Fibroblast of skin of right biceps (primary cell): ENCODE results near the gene WASHC3.

Experiments used
- DNase-seq: peaks from one replicate; pipeline ENCODE4 v3.0.0-alpha.2; 2013

WASHC3 gene

DNA sequence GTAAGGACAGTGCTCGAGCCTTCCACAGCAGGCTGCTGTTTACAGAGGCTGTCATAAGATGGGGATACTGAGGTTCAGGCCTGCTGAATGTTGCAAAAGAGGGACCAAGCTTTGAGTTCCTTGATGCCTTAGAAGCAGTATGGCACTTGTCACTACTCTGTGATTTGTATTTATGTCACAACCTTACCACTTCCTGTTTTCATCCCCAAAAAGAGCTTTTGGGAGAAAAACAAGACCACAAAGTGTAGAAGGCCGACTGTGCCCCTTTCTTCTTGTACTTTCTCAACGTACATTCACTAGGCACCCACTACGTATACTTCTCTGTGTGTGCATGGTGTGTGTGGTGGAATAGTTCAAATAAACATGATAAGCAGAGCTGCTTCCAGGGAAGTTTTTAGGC is 94.3 kb downstream of the WASHC3 start:
- no peak for DNase-seq

DNA sequence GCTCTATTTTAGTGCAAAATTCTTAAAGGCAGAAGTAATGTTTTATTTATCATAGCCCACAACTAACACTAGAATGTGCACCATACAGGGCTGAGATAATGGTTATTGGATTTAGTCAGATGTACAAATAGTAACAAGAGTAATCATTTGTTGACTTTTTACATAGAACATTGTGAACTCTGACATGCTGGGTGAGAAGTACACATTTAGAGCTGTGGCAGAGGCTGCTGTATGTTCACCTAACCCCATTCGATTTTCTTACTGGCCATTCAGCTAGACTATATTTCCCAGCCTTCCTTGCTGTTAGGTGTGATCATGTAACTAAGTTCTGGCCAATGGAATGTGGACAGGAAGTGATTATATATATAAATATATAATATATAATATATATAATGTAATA is 95.3 kb downstream of the WASHC3 start:
- no peak for DNase-seq

DNA sequence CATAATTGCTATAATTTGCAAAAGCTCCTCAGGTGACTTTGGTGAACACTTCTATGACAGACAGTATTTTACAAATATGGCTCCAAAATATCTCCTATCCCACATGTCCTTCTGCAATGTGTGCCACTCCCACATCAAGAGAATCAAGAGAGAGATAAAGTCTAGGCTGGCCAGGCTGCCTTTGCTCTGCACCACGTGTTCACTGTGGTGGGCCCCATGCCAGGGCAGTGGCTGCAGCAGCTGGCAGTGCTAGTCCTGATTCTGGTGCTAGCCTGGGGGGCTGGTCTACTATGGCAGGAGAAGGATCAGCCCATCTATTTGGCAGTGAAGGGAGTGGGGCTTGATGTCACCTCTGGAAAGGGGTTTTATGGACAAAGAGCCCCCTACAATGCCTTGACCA is 98.1 kb downstream of the WASHC3 start:
- no peak for DNase-seq
